Hepatocyte (in vitro differentiated cells): ENCODE results near the gene FNDC11.

Source experiments
- EZH2 ChIP-seq: fragments of 200-600 bp; sonication (generic); IDR thresholded peaks from 2 replicates; pipeline ENCODE4 v1.6.1; 2016; ENCODE audit warnings: antibody characterized with exemption, mild to moderate bottlenecking, borderline replicate concordance
- EZH2phosphoT487 ChIP-seq: fragments of 200-600 bp; sonication (generic); IDR thresholded peaks from one replicate; pipeline ENCODE4 v1.6.1; 2018; ENCODE audit warnings: antibody characterized with exemption, mild to moderate bottlenecking, low read depth, moderate library complexity; ENCODE audit not compliant: unreplicated experiment, severe bottlenecking
- TF ChIP-seq, protein P1 (sequence below): fragments of 200-600 bp; sonication (generic); IDR thresholded peaks from 2 replicates; pipeline ENCODE4 v1.5.1; 2016; ENCODE audit warnings: antibody characterized with exemption, mild to moderate bottlenecking; ENCODE audit not compliant: poor library complexity

DNA sequence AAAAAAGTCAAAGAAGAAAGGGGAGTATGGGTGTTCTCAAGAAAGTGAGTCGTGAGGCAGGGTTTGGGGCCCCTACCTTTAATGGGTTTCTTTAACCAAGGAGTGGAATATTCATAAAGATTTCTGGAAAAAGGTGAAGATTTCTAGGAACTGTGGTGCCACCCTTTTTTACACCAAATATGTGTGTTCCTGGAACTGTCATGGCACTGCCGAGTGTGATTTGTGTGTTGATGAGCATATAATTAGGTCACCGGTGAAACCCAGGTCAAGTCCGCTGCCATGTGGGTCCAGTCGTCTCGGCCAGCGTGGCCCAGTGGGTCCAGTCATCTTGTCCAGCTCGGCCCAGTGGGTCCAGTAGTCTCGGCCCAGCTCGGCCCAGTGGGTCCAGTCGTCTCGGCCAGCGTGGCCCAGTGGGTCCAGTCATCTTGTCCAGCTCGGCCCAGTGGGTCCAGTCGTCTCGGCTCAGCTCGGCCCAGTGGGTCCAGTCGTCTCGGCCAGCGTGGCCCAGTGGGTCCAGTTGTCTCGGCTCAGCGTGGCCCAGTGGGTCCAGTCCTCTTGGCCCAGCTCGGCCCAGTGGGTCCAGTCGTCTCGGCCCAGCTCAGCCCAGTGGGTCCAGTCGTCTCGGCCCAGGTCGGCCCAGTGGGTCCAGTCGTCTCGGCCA is 46.7 kb upstream of the FNDC11 start:
- TF ChIP-seq, protein P1, sequence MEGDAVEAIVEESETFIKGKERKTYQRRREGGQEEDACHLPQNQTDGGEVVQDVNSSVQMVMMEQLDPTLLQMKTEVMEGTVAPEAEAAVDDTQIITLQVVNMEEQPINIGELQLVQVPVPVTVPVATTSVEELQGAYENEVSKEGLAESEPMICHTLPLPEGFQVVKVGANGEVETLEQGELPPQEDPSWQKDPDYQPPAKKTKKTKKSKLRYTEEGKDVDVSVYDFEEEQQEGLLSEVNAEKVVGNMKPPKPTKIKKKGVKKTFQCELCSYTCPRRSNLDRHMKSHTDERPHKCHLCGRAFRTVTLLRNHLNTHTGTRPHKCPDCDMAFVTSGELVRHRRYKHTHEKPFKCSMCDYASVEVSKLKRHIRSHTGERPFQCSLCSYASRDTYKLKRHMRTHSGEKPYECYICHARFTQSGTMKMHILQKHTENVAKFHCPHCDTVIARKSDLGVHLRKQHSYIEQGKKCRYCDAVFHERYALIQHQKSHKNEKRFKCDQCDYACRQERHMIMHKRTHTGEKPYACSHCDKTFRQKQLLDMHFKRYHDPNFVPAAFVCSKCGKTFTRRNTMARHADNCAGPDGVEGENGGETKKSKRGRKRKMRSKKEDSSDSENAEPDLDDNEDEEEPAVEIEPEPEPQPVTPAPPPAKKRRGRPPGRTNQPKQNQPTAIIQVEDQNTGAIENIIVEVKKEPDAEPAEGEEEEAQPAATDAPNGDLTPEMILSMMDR = no peak
- TF ChIP-seq EZH2 (no peak), EZH2phosphoT487 (no peak)
